ENCODE results near the gene NPEPL1. TPM values are rescaled to one million over a fixed set of nuclear protein-coding genes. Genes with fewer than 3 reads are reported as not detected.

Gene NPEPL1
- total RNA-seq, 2 donors from 2014 or later, result 14.7 to 20.6 TPM

DNA sequence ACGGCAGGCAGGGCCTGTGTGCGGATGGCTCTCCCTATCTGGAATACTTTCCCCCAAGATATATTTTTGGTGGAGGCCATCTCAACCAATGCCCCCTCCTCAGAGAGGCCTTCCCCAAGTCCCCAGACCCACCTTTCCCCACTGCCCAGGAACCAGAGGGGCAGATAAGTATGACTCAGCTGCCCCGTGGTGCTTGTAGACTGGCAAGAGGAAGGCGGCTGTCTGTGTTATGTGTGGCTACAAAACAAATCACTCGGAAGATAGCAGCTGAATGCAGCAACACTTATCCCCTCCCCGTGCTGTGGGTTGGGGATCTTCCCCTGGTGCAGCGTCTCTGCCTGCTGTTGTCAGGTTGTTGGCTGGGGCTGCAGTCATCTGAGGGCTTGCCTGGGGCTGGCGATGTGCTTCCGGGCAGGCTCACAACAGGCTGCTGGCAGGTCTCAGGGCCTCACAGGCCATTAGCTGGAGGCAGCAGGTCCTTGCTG, 7.1 kb downstream of the NPEPL1 start:
- H3K9ac ChIP-seq (ENCODE audit: low read depth in 2 of 2, low read length in 2 of 2), result no peak overlapping the region
- DNase-seq, result no peak
- H3K36me3 ChIP-seq, result no peaks in the 10 kb centered on the region
- intact Hi-C loops (cut with DNase I), result loop anchor here (10.0 kb wide), 1 partner anchor 215 kb away; no protein-coding TSS in a partner anchor
- no peak overlapping the region for H3K27ac ChIP-seq
- H3K4me3 ChIP-seq, result no peak overlapping the region
- no peaks in the 10 kb centered on the region for H3K9me3 ChIP-seq
- H3K27me3 ChIP-seq, result no peaks in the 10 kb centered on the region
- TF ChIP-seq, protein P1, sequence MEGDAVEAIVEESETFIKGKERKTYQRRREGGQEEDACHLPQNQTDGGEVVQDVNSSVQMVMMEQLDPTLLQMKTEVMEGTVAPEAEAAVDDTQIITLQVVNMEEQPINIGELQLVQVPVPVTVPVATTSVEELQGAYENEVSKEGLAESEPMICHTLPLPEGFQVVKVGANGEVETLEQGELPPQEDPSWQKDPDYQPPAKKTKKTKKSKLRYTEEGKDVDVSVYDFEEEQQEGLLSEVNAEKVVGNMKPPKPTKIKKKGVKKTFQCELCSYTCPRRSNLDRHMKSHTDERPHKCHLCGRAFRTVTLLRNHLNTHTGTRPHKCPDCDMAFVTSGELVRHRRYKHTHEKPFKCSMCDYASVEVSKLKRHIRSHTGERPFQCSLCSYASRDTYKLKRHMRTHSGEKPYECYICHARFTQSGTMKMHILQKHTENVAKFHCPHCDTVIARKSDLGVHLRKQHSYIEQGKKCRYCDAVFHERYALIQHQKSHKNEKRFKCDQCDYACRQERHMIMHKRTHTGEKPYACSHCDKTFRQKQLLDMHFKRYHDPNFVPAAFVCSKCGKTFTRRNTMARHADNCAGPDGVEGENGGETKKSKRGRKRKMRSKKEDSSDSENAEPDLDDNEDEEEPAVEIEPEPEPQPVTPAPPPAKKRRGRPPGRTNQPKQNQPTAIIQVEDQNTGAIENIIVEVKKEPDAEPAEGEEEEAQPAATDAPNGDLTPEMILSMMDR (IDR thresholded peaks at IDR 0.05), result no peak
- H3K4me1 ChIP-seq, result no peaks in the 10 kb centered on the region

DNA sequence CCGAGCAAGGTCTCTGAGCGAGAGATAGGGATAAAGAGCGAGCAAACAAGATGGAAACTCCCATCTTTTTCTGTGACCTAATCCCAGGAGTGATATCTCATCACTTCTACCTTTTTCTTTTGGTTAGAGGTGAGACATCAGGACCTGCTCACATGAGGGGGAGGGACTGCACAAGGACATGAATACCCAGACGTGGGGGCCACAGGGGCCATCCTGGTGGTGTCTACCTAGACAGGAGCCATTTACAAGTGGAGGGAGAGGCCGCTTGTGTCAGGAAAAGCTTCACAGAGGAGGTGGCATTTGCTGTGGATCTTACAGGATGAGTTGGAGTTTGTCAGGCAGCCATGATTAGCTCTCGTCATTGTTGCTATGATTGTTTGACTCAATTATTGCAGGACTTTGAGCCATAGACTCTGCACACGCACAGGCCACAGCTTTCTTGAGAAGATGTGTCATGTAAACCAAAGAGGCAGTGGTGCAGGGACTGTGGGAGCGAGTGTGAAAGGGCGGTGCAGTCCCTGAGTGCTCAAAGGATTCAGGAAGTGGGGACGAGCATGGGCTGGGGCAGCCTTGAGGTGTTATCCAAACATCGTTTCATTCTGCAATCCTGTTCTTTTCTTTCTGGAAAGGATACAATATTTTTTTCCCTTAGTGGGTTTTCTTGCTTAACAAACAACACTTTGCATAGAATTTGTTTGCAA, 7.7 kb downstream of the NPEPL1 start:
- Histone ChIP-seq H3K4me1 (no peaks in the 10 kb centered on the region), H3K9ac (ENCODE audit: low read depth in 2 of 2, low read length in 2 of 2) (no peak overlapping the region), H3K4me3 (no peak overlapping the region), H3K27ac (no peak overlapping the region), H3K27me3 (no peaks in the 10 kb centered on the region), H3K9me3 (no peaks in the 10 kb centered on the region), H3K36me3 (no peaks in the 10 kb centered on the region)
- DNase-seq, result no peak
- TF ChIP-seq, protein P1 (IDR thresholded peaks at IDR 0.05), result no peak
- intact Hi-C loops (cut with DNase I), result no loop called here

DNA sequence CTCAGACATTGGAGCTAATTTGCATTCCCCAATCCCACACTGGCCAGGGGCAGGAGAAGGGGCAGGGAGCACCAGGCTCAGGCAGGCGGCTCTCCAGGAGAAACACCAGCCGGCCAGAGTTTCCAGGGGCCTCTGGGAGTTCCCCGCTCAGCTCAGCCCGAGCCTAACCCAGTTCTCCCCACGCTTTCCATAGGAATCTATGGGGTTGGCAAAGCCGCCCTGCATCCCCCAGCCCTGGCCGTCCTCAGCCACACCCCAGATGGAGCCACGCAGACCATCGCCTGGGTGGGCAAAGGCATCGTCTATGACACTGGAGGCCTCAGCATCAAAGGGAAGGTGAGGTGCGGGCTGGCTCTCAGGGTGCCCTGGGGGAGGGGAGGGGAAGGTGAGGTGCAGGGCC, 8.2 kb downstream of the NPEPL1 start:
- H3K4me3 ChIP-seq, result no peak overlapping the region
- TF ChIP-seq, protein P1 (IDR thresholded peaks at IDR 0.05), result no peak
- no peaks in the 10 kb centered on the region for H3K9me3 ChIP-seq
- intact Hi-C loops (cut with DNase I), result no loop called here
- no peak for DNase-seq
- H3K27me3 ChIP-seq, result no peaks in the 10 kb centered on the region
- H3K27ac ChIP-seq, result no peak overlapping the region
- no peaks in the 10 kb centered on the region for H3K4me1 ChIP-seq
- no peaks in the 10 kb centered on the region for H3K36me3 ChIP-seq
- no peak overlapping the region for H3K9ac ChIP-seq (ENCODE audit: low read depth in 2 of 2, low read length in 2 of 2)

DNA sequence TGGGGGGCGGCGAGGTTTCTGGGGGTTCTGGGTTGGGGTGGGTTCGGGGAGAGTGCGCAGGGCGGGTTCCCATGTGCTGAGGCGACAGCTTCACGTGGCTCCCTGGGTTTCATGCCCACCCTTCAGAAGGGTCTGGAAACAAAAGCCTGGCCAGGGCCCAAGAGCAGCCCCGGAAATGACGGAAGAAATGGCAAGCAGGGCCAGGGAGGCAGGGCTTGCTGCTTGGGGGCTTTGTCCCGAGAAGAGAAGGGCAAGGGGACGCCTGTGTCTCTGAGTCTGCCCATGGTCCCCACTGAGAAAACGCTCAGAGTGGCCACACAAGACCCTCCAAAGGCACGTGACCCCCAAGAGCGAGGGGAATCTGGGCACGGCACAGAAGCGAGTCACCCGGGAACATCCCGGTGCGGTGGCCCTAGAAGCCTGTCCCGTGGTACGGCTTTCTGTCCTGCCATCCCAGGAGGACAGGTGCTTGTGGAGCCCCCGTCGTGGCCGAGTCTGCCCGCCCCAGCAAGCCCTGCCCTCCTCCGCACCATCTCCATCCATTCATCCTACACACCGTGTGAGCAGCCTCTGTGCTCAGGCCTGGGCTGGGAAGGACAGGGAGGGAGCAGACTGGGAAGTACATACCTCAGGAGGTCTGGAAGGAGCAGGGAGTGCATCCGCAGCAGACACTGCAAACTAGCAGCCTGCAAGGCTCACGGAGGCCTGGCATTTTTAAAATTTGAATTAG, 9.0 kb downstream of the NPEPL1 start:
- Histone ChIP-seq H3K4me3 (no peak overlapping the region), H3K36me3 (no peaks in the 10 kb centered on the region), H3K4me1 (no peaks in the 10 kb centered on the region), H3K27me3 (no peaks in the 10 kb centered on the region), H3K9ac (ENCODE audit: low read depth in 2 of 2, low read length in 2 of 2) (no peak overlapping the region), H3K9me3 (no peaks in the 10 kb centered on the region), H3K27ac (no peak overlapping the region)
- TF ChIP-seq, protein P1 (IDR thresholded peaks at IDR 0.05), result no peak
- intact Hi-C loops (cut with DNase I), result no loop called here
- no peak for DNase-seq

DNA sequence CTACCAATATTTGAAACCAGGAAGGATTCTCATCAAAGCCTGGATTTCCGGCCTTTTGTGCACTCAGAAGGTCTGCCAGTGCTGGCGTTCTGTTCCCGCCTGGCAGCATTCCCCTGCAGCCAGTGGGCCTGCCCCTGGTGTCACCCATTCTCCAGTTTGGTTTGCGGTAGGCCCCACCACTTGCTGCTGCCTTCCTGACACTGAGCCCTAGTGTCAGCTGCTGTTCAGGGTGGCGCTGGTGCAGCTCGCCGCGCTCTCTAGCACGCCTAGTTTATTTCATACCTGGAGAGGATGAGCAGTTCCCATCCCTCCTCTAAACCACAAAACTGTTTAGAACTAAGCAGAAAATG, 9.5 kb downstream of the NPEPL1 start:
- no peak overlapping the region for H3K9ac ChIP-seq (ENCODE audit: low read depth in 2 of 2, low read length in 2 of 2)

More for the DNA sequence above, 9.5 kb downstream of the NPEPL1 start:
- no peaks in the 10 kb centered on the region for H3K27me3 ChIP-seq
- no peaks in the 10 kb centered on the region for H3K9me3 ChIP-seq
- H3K4me3 ChIP-seq, result no peak overlapping the region
- no peak overlapping the region for H3K27ac ChIP-seq
- TF ChIP-seq, protein P1 (IDR thresholded peaks at IDR 0.05), result no peak
- H3K36me3 ChIP-seq, result no peaks in the 10 kb centered on the region
- no peak for DNase-seq
- intact Hi-C loops (cut with DNase I), result no loop called here
- no peaks in the 10 kb centered on the region for H3K4me1 ChIP-seq
